Fibroblast of skin of scalp (primary cell): ENCODE measurements around the gene RET. TPM values are rescaled to one million over a fixed set of nuclear protein-coding genes. Genes with fewer than 3 reads are reported as not detected.

Experiments used
- DNase-seq: peaks from one replicate; pipeline ENCODE4 v3.0.0-alpha.2; 2013
- polyA plus RNA-seq, 2 experiments: library from polyadenylated mRNA; unstranded; fragments of 120-200 nt; gene quantifications; one replicate each; pipeline ENCODE4 v1.2.1, GENCODE V29; 2013; ENCODE audit not compliant: insufficient read length in 2 of 2

RET gene
- polyA plus RNA-seq (2013, experiment 1 of 2; ENCODE audit: insufficient read length): 0.29 TPM
- 0.51 TPM for polyA plus RNA-seq (2013, experiment 2 of 2; ENCODE audit: insufficient read length)

- peak; percentile 21 for DNase-seq
These were observed at the start of gene RET for GRCh38 chr10:43076876-43077420. Gene RET (plus strand): TSS chr10:43077069. CDS start chr10:43077259, 190 bp downstream.

GRCh38 chr10:43027331-43027955 lies 49.4 kb upstream of the RET start:
- no peak for DNase-seq

- DNase-seq: no peak
These were observed 48.7 kb upstream of the RET start for GRCh38 chr10:43028143-43028542.

- DNase-seq: no peak
These were observed 47.8 kb upstream of the RET start for GRCh38 chr10:43029043-43029442.

- no peak for DNase-seq
These were observed 44.3 kb upstream of the RET start for GRCh38 chr10:43032613-43033012.

- no peak for DNase-seq
These were observed 41.1 kb upstream of the RET start for GRCh38 chr10:43035800-43036199.

GRCh38 chr10:43036481-43037428 lies 40.1 kb upstream of the RET start:
- DNase-seq: no peak

- no peak for DNase-seq
These were observed 39.4 kb upstream of the RET start for GRCh38 chr10:43037440-43037839.

- DNase-seq: no peak
These were observed 38.7 kb upstream of the RET start for GRCh38 chr10:43037942-43038782.

- no peak for DNase-seq
These were observed 37.9 kb upstream of the RET start for GRCh38 chr10:43038783-43039623.

GRCh38 chr10:43039624-43040481 lies 37.0 kb upstream of the RET start:
- DNase-seq: no peak

- no peak for DNase-seq
These were observed 36.2 kb upstream of the RET start for GRCh38 chr10:43040482-43041256.

- DNase-seq: no peak
These were observed 35.2 kb upstream of the RET start for GRCh38 chr10:43041422-43042342.

- DNase-seq: no peak
These were observed 34.1 kb upstream of the RET start for GRCh38 chr10:43042503-43043341.

- DNase-seq: no peak
These were observed 33.5 kb upstream of the RET start for GRCh38 chr10:43043342-43043772.

GRCh38 chr10:43043773-43044447 lies 33.0 kb upstream of the RET start:
- no peak for DNase-seq

GRCh38 chr10:43044448-43044921 lies 32.4 kb upstream of the RET start:
- DNase-seq: no peak
